ENCODE measurements around the gene IL4.

The IL4 gene

DNA sequence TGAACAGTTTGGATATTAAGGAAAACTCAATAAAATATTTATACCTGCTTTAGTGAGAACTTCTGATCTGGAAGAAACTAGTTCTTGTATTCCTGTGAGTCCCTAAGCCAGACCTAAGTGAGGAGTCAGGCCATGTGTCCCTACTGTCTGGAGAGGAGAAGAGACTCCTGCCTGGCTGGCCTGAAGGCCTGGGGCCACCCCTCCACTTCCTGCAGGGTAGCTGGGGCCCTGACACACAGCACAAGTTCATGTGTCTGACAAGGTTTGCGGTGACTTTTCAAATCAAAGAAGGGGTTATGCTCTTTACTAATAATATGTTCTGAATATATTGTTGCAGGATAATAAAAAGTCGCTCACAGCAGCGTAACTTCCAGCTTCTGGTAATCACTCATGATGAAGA lies 31.9 kb upstream of the IL4 start:
- no peak overlapping the region for H3K4me3 ChIP-seq (ENCODE audit: low read depth in 1 of 2, low read length in 2 of 2)
- H3K4me1 ChIP-seq (ENCODE audit: control insufficient read depth in 1 of 2, insufficient read depth in 2 of 2, low read length in 2 of 2) = no peaks in the 10 kb centered on the region
- H3K9me3 ChIP-seq (ENCODE audit: control insufficient read depth in 1 of 2, low read length in 2 of 2) = no peaks in the 10 kb centered on the region
- no peaks in the 10 kb centered on the region for H3K27me3 ChIP-seq (ENCODE audit: control insufficient read depth in 1 of 2, insufficient read depth in 2 of 2, low read length in 2 of 2)
- H3K36me3 ChIP-seq (ENCODE audit: control insufficient read depth in 1 of 2, insufficient read depth in 2 of 2, low read length in 2 of 2) = peaks cover 32 to 59% of the 10 kb centered on the region in 2 donors
- H3K27ac ChIP-seq (ENCODE audit: low read depth, low read length) = no peak overlapping the region
- H3K9ac ChIP-seq (ENCODE audit: low read depth in 1 of 2, low read length in 2 of 2) = no peak overlapping the region

DNA sequence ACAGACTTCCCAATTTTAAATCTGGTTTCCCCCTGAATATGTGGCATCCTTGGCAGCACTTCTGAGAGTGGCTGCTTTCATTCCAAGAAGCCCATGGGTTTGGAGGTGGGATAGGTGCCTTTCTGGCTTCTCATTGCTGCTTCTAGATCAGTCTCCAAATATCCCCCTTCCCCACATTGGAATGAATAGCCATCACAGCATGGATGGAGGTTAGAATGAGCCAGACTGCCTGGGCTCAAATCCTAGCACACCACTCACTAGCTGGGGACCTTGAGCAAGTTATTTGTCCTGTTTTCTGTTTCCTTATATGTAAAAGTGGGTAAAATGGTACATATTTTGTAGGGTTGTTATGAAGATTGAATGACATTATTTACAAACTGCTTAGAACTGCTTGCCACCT lies 29.6 kb upstream of the IL4 start:
- Histone ChIP-seq H3K4me1 (ENCODE audit: control insufficient read depth in 1 of 2, insufficient read depth in 2 of 2, low read length in 2 of 2) (no peaks in the 10 kb centered on the region), H3K36me3 (ENCODE audit: control insufficient read depth in 1 of 2, insufficient read depth in 2 of 2, low read length in 2 of 2) (peaks cover 23 to 39% of the 10 kb centered on the region in 2 donors), H3K27me3 (ENCODE audit: control insufficient read depth in 1 of 2, insufficient read depth in 2 of 2, low read length in 2 of 2) (no peaks in the 10 kb centered on the region), H3K4me3 (ENCODE audit: low read depth in 1 of 2, low read length in 2 of 2) (no peak overlapping the region), H3K9ac (ENCODE audit: low read depth in 1 of 2, low read length in 2 of 2) (no peak overlapping the region), H3K9me3 (ENCODE audit: control insufficient read depth in 1 of 2, low read length in 2 of 2) (peaks cover 0 to 8% of the 10 kb centered on the region in 2 donors), H3K27ac (ENCODE audit: low read depth, low read length) (no peak overlapping the region)

- H3K27ac ChIP-seq (ENCODE audit: low read depth, low read length) = no peak overlapping the region
- H3K27me3 ChIP-seq (ENCODE audit: control insufficient read depth in 1 of 2, insufficient read depth in 2 of 2, low read length in 2 of 2) = no peaks in the 10 kb centered on the region
- H3K36me3 ChIP-seq (ENCODE audit: control insufficient read depth in 1 of 2, insufficient read depth in 2 of 2, low read length in 2 of 2) = peaks cover 12 to 18% of the 10 kb centered on the region in 2 donors
- no peak overlapping the region for H3K4me3 ChIP-seq (ENCODE audit: low read depth in 1 of 2, low read length in 2 of 2)
- no peaks in the 10 kb centered on the region for H3K4me1 ChIP-seq (ENCODE audit: control insufficient read depth in 1 of 2, insufficient read depth in 2 of 2, low read length in 2 of 2)
- peaks cover 0 to 8% of the 10 kb centered on the region in 2 donors for H3K9me3 ChIP-seq (ENCODE audit: control insufficient read depth in 1 of 2, low read length in 2 of 2)
- no peak overlapping the region for H3K9ac ChIP-seq (ENCODE audit: low read depth in 1 of 2, low read length in 2 of 2)
These were observed 27.1 kb upstream of the IL4 start for GRCh38 chr5:132646583-132647266.

DNA sequence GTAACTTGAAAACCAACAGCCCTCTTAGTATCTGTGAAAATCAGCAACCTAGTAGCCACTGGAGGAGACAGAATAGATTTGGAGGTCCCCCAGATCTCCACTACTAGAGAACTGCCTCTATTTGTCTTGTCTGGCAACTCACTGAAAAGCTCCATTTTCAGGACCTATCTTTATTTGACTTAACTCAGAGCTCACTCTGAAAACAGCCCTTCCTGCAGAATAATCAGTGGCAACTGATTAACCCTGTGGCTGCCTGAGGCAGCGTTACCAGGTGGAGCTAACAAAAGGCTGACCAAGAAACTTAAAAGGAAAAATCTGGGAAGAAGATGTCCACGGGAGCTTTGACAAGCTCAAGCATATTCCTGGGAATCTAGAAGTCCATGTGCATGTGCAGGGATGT lies 26.3 kb upstream of the IL4 start:
- no peak overlapping the region for H3K4me3 ChIP-seq (ENCODE audit: low read depth in 1 of 2, low read length in 2 of 2)
- no peak overlapping the region for H3K9ac ChIP-seq (ENCODE audit: low read depth in 1 of 2, low read length in 2 of 2)
- H3K36me3 ChIP-seq (ENCODE audit: control insufficient read depth in 1 of 2, insufficient read depth in 2 of 2, low read length in 2 of 2) = peaks cover 8 to 10% of the 10 kb centered on the region in 2 donors
- H3K4me1 ChIP-seq (ENCODE audit: control insufficient read depth in 1 of 2, insufficient read depth in 2 of 2, low read length in 2 of 2) = no peaks in the 10 kb centered on the region
- no peak overlapping the region for H3K27ac ChIP-seq (ENCODE audit: low read depth, low read length)
- H3K27me3 ChIP-seq (ENCODE audit: control insufficient read depth in 1 of 2, insufficient read depth in 2 of 2, low read length in 2 of 2) = no peaks in the 10 kb centered on the region
- H3K9me3 ChIP-seq (ENCODE audit: control insufficient read depth in 1 of 2, low read length in 2 of 2) = peaks cover 0 to 8% of the 10 kb centered on the region in 2 donors

- no peak overlapping the region for H3K9ac ChIP-seq (ENCODE audit: low read depth in 1 of 2, low read length in 2 of 2)
- H3K9me3 ChIP-seq (ENCODE audit: control insufficient read depth in 1 of 2, low read length in 2 of 2) = peaks cover 0 to 8% of the 10 kb centered on the region in 2 donors
- peaks cover 1% of the 10 kb centered on the region in 2 donors for H3K36me3 ChIP-seq (ENCODE audit: control insufficient read depth in 1 of 2, insufficient read depth in 2 of 2, low read length in 2 of 2)
- H3K4me3 ChIP-seq (ENCODE audit: low read depth in 1 of 2, low read length in 2 of 2) = no peak overlapping the region
- no peaks in the 10 kb centered on the region for H3K4me1 ChIP-seq (ENCODE audit: control insufficient read depth in 1 of 2, insufficient read depth in 2 of 2, low read length in 2 of 2)
- H3K27ac ChIP-seq (ENCODE audit: low read depth, low read length) = no peak overlapping the region
- no peaks in the 10 kb centered on the region for H3K27me3 ChIP-seq (ENCODE audit: control insufficient read depth in 1 of 2, insufficient read depth in 2 of 2, low read length in 2 of 2)
These were observed 25.4 kb upstream of the IL4 start for GRCh38 chr5:132648355-132648754.

DNA sequence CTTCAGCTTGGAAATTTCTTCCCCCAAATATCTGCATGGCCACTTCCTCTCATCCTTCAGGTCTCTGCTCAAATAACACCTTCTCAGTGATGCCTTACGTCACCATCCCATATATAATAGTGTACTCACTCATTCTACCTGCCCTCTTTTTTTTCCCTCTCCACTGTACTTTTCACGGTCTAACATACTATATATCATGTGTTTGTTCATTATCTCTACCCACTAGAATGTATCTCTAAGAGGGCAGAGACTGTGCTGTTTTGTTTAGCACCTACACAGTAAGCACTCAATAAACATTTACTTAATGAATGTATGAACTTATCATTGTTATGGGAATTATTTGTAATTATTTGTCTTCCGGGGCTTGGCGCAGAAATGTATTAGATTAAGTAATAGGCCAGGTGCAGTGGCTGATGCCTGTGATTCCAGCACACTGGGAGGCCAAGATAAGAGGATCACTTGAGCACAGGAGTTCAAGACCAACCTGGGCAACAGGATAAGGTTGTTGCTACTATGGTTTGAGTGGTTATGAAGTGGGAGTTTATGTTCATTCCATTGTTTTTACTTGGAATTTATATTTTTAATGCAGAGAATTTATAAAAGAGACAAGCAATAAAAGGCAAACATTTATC lies 21.8 kb upstream of the IL4 start:
- H3K27ac ChIP-seq (ENCODE audit: low read depth, low read length) = no peak overlapping the region
- H3K4me3 ChIP-seq (ENCODE audit: low read depth in 1 of 2, low read length in 2 of 2) = no peak overlapping the region
- H3K9me3 ChIP-seq (ENCODE audit: control insufficient read depth in 1 of 2, low read length in 2 of 2) = peaks cover 0 to 8% of the 10 kb centered on the region in 2 donors
- H3K4me1 ChIP-seq (ENCODE audit: control insufficient read depth in 1 of 2, insufficient read depth in 2 of 2, low read length in 2 of 2) = peaks cover 0 to 9% of the 10 kb centered on the region in 2 donors
- H3K9ac ChIP-seq (ENCODE audit: low read depth in 1 of 2, low read length in 2 of 2) = no peak overlapping the region
- no peaks in the 10 kb centered on the region for H3K36me3 ChIP-seq (ENCODE audit: control insufficient read depth in 1 of 2, insufficient read depth in 2 of 2, low read length in 2 of 2)
- H3K27me3 ChIP-seq (ENCODE audit: control insufficient read depth in 1 of 2, insufficient read depth in 2 of 2, low read length in 2 of 2) = peaks cover 7 to 8% of the 10 kb centered on the region in 2 donors

GRCh38 chr5:132653716-132654115 lies 20.1 kb upstream of the IL4 start:
- no peak overlapping the region for H3K9ac ChIP-seq (ENCODE audit: low read depth in 1 of 2, low read length in 2 of 2)
- no peak overlapping the region for H3K4me3 ChIP-seq (ENCODE audit: low read depth in 1 of 2, low read length in 2 of 2)
- no peaks in the 10 kb centered on the region for H3K36me3 ChIP-seq (ENCODE audit: control insufficient read depth in 1 of 2, insufficient read depth in 2 of 2, low read length in 2 of 2)
- H3K27ac ChIP-seq (ENCODE audit: low read depth, low read length) = no peak overlapping the region
- H3K27me3 ChIP-seq (ENCODE audit: control insufficient read depth in 1 of 2, insufficient read depth in 2 of 2, low read length in 2 of 2) = peaks cover 7 to 8% of the 10 kb centered on the region in 2 donors
- no peaks in the 10 kb centered on the region for H3K9me3 ChIP-seq (ENCODE audit: control insufficient read depth in 1 of 2, low read length in 2 of 2)
- peaks cover 0 to 9% of the 10 kb centered on the region in 2 donors for H3K4me1 ChIP-seq (ENCODE audit: control insufficient read depth in 1 of 2, insufficient read depth in 2 of 2, low read length in 2 of 2)

DNA sequence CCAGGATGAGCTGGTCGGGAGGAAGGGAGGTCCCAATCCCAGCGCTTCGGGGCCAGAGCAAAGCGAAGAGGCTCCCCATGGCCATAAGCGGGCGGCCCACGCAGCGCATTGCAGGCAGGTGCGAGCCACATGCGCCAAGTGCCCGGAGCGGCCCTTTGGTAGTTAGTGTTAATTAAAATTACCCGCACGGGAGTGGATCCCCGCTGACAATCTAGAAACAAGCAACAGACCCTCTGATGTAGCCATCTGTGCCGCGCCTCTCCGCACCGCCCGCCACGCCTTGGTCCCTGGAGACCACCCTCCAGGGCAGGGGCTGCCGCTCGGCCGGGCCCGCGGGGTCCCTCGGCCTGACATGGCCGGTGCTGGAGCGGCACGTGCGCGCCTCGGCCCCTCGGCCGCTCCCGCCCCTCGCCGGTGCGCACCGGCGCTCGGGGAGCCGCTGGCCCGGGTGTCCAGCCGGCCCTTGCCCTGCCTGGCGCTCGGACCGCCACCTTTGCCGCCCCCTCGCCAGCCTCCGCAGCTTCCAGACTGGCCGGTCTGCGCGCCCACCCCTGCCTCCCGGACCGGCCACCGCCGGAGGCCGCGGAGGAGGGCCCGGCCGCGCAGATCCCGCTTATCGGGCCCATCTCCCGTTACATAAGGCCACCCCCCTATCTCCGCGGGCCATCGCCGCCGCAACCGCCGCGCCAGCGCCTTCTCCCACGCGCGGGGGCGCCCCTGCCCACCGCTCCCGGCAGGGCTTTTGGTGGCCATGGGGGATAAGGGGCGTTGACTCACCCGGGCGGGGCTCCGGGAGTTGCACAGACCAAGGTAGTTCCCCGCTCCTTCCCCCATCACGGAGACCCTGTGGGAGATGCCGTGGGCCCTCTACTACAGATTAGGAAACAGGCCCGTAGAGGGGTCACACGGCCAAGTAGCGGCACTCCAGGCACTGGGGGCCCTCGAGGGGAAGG lies 17.7 kb upstream of the IL4 start:
- no peak overlapping the region for H3K9ac ChIP-seq (ENCODE audit: low read depth in 1 of 2, low read length in 2 of 2)
- no peak overlapping the region for H3K27ac ChIP-seq (ENCODE audit: low read depth, low read length)
- peaks cover 0 to 9% of the 10 kb centered on the region in 2 donors for H3K4me1 ChIP-seq (ENCODE audit: control insufficient read depth in 1 of 2, insufficient read depth in 2 of 2, low read length in 2 of 2)
- no peaks in the 10 kb centered on the region for H3K36me3 ChIP-seq (ENCODE audit: control insufficient read depth in 1 of 2, insufficient read depth in 2 of 2, low read length in 2 of 2)
- peak overlapping the region; percentile 43 for H3K4me3 ChIP-seq (ENCODE audit: low read depth in 1 of 2, low read length in 2 of 2)
- H3K27me3 ChIP-seq (ENCODE audit: control insufficient read depth in 1 of 2, insufficient read depth in 2 of 2, low read length in 2 of 2) = peaks cover 7 to 8% of the 10 kb centered on the region in 2 donors
- H3K9me3 ChIP-seq (ENCODE audit: control insufficient read depth in 1 of 2, low read length in 2 of 2) = no peaks in the 10 kb centered on the region

DNA sequence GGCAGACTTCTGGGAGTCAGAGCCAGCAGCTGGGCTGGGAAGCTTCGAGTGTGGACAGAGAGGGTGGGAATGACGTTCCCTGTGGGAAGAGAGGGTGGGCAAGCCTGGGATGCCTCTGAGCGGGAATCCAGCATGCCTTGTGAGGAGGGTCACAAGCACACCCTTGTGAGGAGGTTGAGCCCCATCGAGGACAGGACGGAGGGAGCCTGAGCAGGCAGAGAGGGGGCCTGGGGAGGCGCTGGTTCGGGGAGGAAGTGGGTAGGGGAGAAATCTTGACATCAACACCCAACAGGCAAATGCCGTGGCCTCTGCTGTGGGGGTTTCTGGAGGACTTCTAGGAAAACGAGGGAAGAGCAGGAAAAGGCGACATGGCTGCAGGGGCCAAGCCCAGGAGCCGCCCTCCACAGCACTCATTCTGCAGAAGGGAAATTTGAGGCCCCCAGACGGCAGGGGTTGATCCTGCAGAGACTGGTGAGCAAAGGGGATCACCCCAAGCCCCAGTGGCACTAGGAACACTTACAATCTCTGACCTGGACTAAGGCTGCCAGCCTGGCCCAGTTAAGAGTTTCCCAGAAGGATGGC lies 16.9 kb upstream of the IL4 start:
- Histone ChIP-seq H3K9ac (ENCODE audit: low read depth in 1 of 2, low read length in 2 of 2) (no peak overlapping the region), H3K36me3 (ENCODE audit: control insufficient read depth in 1 of 2, insufficient read depth in 2 of 2, low read length in 2 of 2) (no peaks in the 10 kb centered on the region), H3K27me3 (ENCODE audit: control insufficient read depth in 1 of 2, insufficient read depth in 2 of 2, low read length in 2 of 2) (peaks cover 7 to 8% of the 10 kb centered on the region in 2 donors), H3K27ac (ENCODE audit: low read depth, low read length) (no peak overlapping the region), H3K4me1 (ENCODE audit: control insufficient read depth in 1 of 2, insufficient read depth in 2 of 2, low read length in 2 of 2) (peaks cover 0 to 9% of the 10 kb centered on the region in 2 donors), H3K4me3 (ENCODE audit: low read depth in 1 of 2, low read length in 2 of 2) (peak overlapping the region in 1 of 2 donors; percentile 43), H3K9me3 (ENCODE audit: control insufficient read depth in 1 of 2, low read length in 2 of 2) (no peaks in the 10 kb centered on the region)
